T1000 (cell line): Measurements from ENCODE around the gene ZDHHC11B.
"Not testable (repeated sequence)": the region's sequence is repeated elsewhere in the genome, so short reads cannot be mapped to it uniquely, and the experiment has no call there.

Experiments used
- DNase-seq: peaks from one replicate; lab custom pipeline; 2025; ENCODE audit warnings: mixed read lengths; lab: John Stamatoyannopoulos, UW

The ZDHHC11B gene

GRCh38 chr5:785181-785705, 714 bp upstream of the ZDHHC11B start:
- not testable (repeated sequence) for DNase-seq

- DNase-seq, result not testable (repeated sequence)
Observed at GRCh38 chr5:783881-784427, 575 bp downstream of the ZDHHC11B start.

GRCh38 chr5:783049-783802, 1.3 kb downstream of the ZDHHC11B start:
- DNase-seq, result not testable (repeated sequence)

GRCh38 chr5:782356-782755, 2.2 kb downstream of the ZDHHC11B start:
- not testable (repeated sequence) for DNase-seq

- not testable (repeated sequence) for DNase-seq
Observed at GRCh38 chr5:780571-780970, 4.0 kb downstream of the ZDHHC11B start.

- DNase-seq, result not testable (repeated sequence)
Observed at GRCh38 chr5:778967-779366, 5.6 kb downstream of the ZDHHC11B start.

GRCh38 chr5:778421-778820, 6.1 kb downstream of the ZDHHC11B start:
- DNase-seq, result not testable (repeated sequence)

GRCh38 chr5:777756-778161, 6.8 kb downstream of the ZDHHC11B start:
- DNase-seq, result no peak

GRCh38 chr5:776862-777711, 7.4 kb downstream of the ZDHHC11B start:
- DNase-seq, result no peak

- DNase-seq, result no peak
Observed at GRCh38 chr5:775961-776861, 8.3 kb downstream of the ZDHHC11B start.

- not testable (repeated sequence) for DNase-seq
Observed at GRCh38 chr5:775595-775960, 9.0 kb downstream of the ZDHHC11B start.

GRCh38 chr5:774854-775505, 9.5 kb downstream of the ZDHHC11B start:
- DNase-seq, result not testable (repeated sequence)

GRCh38 chr5:774304-774703, 10.2 kb downstream of the ZDHHC11B start:
- not testable (repeated sequence) for DNase-seq

- DNase-seq, result no peak
Observed at GRCh38 chr5:773517-774264, 10.8 kb downstream of the ZDHHC11B start.

- not testable (repeated sequence) for DNase-seq
Observed at GRCh38 chr5:772931-773330, 11.6 kb downstream of the ZDHHC11B start.

GRCh38 chr5:772547-772890, 12.0 kb downstream of the ZDHHC11B start:
- DNase-seq, result not testable (repeated sequence)

- DNase-seq, result not testable (repeated sequence)
Observed at GRCh38 chr5:771841-772546, 12.5 kb downstream of the ZDHHC11B start.

- not testable (repeated sequence) for DNase-seq
Observed at GRCh38 chr5:771087-771781, 13.3 kb downstream of the ZDHHC11B start.

- DNase-seq, result not testable (repeated sequence)
Observed at GRCh38 chr5:770585-770984, 13.9 kb downstream of the ZDHHC11B start.
